Fibroblast of the aortic adventitia (primary cell): ENCODE data around the gene TPO. TPM values are rescaled to one million over a fixed set of nuclear protein-coding genes. Genes with fewer than 3 reads are reported as not detected.

Experiments
- DNase-seq: peaks from one replicate; pipeline ENCODE4 v3.0.0-alpha.2; 2010; ENCODE audit warnings: low read depth
- H3K4me3 ChIP-seq: 2 replicates; pipeline ENCODE4 v1.5.1; 2011; ENCODE audit warnings: low read depth, mild to moderate bottlenecking, control low read depth, low read length, moderate library complexity
- CTCF ChIP-seq: IDR thresholded peaks from 2 replicates; pipeline ENCODE4 v1.5.1; 2011; ENCODE audit warnings: mild to moderate bottlenecking, low read length, control low read depth, inconsistent platforms; ENCODE audit not compliant: insufficient read depth
- total RNA-seq: library from RNA; depleted of rRNA; stranded (reverse); fragments of >200 nt; gene quantifications from 2 replicates; pipeline ENCODE4 v1.2.3, GENCODE V29; 2012; ENCODE audit warnings: low replicate concordance

Gene TPO
- total RNA-seq, 1 donor, result not detected

GRCh38 chr2:1451422-1451821 is 38.2 kb downstream of the TPO start:
- no peak for TF ChIP-seq CTCF
- H3K4me3 ChIP-seq, result no peak overlapping the region
- no peak for DNase-seq

- no peak for TF ChIP-seq CTCF
- H3K4me3 ChIP-seq, result no peak overlapping the region
- no peak for DNase-seq
These were observed 40.3 kb downstream of the TPO start for GRCh38 chr2:1453561-1453960.

GRCh38 chr2:1454346-1454745 is 41.1 kb downstream of the TPO start:
- no peak for DNase-seq
- H3K4me3 ChIP-seq, result no peak overlapping the region
- no peak for TF ChIP-seq CTCF

- no peak overlapping the region for H3K4me3 ChIP-seq
- no peak for DNase-seq
- no peak for TF ChIP-seq CTCF
These were observed 42.2 kb downstream of the TPO start for GRCh38 chr2:1455466-1455865.

GRCh38 chr2:1458432-1458831 is 45.2 kb downstream of the TPO start:
- DNase-seq, result no peak
- no peak for TF ChIP-seq CTCF
- H3K4me3 ChIP-seq, result no peak overlapping the region

- no peak overlapping the region for H3K4me3 ChIP-seq
- DNase-seq, result no peak
- TF ChIP-seq CTCF, result no peak
These were observed 46.5 kb downstream of the TPO start for GRCh38 chr2:1459727-1460126.

- no peak for TF ChIP-seq CTCF
- DNase-seq, result no peak
These were observed 47.7 kb downstream of the TPO start for GRCh38 chr2:1460851-1461418.

More at GRCh38 chr2:1460851-1461418, 47.7 kb downstream of the TPO start:
- H3K4me3 ChIP-seq, result no peak overlapping the region
